ENCODE measurements around the gene LMF1. TPM values are rescaled to one million over a fixed set of nuclear protein-coding genes. Genes with fewer than 3 reads are reported as not detected.

The LMF1 gene
- total and polyA plus RNA-seq, 2 donors from 2014 or later = 15.4 to 28.6 TPM

DNA sequence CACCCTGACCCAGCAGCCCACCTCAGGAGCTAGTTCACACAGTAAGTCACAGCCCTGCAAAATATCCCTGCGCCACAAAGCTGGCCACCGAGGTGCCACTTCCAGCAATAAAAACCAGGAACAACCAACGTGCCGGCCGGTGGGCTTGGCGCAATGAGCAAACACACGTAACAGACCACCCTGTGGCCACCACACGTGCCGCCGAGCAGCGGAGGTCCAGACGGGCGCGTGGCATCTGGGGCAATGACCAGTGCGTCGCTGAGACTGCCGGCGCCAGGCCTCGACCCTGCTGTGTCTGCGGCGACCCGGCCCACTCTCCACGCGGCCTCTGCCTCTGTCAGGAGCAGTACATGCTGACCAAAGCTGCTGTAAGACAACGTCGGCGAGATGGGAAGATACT lies 31.5 kb downstream of the LMF1 start:
- Histone ChIP-seq H3K9me3 (ENCODE audit: control insufficient read depth in 2 of 3, insufficient read depth in 1 of 3, low read length in 3 of 3) (peaks cover 1 to 15% (median 7%) of the 10 kb centered on the region in 3 donors), H3K4me1 (ENCODE audit: control insufficient read depth in 2 of 3, insufficient read depth in 2 of 3, low read depth in 1 of 3, low read length in 3 of 3) (no peaks in the 10 kb centered on the region), H3K27me3 (ENCODE audit: control insufficient read depth, insufficient read depth, low read length) (no peaks in the 10 kb centered on the region), H3K36me3 (ENCODE audit: control insufficient read depth in 2 of 3, insufficient read depth in 3 of 3, low read length in 3 of 3) (peaks cover 0 to 3% (median 2%) of the 10 kb centered on the region in 3 donors), H3K9ac (ENCODE audit: low read length in 3 of 3) (no peak overlapping the region), H3K4me3 (ENCODE audit: low read length in 3 of 3) (no peak overlapping the region), H3K27ac (ENCODE audit: low read depth in 2 of 2, low read length in 2 of 2) (no peak overlapping the region)
- no peak for FAIRE-seq
- DNase-seq = peak in 1 of 5 donors; percentile 52
- TF ChIP-seq, protein P1, sequence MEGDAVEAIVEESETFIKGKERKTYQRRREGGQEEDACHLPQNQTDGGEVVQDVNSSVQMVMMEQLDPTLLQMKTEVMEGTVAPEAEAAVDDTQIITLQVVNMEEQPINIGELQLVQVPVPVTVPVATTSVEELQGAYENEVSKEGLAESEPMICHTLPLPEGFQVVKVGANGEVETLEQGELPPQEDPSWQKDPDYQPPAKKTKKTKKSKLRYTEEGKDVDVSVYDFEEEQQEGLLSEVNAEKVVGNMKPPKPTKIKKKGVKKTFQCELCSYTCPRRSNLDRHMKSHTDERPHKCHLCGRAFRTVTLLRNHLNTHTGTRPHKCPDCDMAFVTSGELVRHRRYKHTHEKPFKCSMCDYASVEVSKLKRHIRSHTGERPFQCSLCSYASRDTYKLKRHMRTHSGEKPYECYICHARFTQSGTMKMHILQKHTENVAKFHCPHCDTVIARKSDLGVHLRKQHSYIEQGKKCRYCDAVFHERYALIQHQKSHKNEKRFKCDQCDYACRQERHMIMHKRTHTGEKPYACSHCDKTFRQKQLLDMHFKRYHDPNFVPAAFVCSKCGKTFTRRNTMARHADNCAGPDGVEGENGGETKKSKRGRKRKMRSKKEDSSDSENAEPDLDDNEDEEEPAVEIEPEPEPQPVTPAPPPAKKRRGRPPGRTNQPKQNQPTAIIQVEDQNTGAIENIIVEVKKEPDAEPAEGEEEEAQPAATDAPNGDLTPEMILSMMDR (IDR thresholded peaks at IDR 0.05; ENCODE audit: borderline replicate concordance, extremely low read depth, insufficient read depth) = no peak
- intact Hi-C loops (cut with DNase I) = no loop called here

DNA sequence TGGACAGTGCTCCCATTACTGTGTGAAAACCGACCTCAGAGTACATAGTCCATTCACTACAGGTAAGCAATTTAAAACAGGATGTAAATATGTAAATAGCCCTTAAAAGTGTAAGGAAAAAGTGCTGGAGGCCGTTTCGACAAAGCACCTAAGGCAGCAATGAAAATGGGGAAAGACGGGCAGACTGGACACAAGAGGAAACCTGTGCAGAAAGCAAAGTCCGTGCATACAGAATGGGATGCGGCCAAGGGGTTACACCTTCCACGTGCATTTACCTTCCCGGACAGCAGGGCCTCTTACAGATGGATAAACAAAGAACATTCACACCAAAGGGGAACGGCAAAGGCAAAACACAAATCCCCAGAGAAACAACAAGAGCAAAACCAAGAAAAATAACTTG lies 32.0 kb downstream of the LMF1 start:
- DNase-seq (peak in 1 of 5 donors; percentile 22), FAIRE-seq (no peak)
- H3K36me3 ChIP-seq (ENCODE audit: control insufficient read depth in 2 of 3, insufficient read depth in 3 of 3, low read length in 3 of 3) = peaks cover 0 to 3% (median 2%) of the 10 kb centered on the region in 3 donors
- H3K27me3 ChIP-seq (ENCODE audit: control insufficient read depth, insufficient read depth, low read length) = no peaks in the 10 kb centered on the region
- TF ChIP-seq, protein P1 (IDR thresholded peaks at IDR 0.05; ENCODE audit: borderline replicate concordance, extremely low read depth, insufficient read depth) = no peak
- H3K27ac ChIP-seq (ENCODE audit: low read depth in 2 of 2, low read length in 2 of 2) = no peak overlapping the region
- no peak overlapping the region for H3K9ac ChIP-seq (ENCODE audit: low read length in 3 of 3)
- H3K4me1 ChIP-seq (ENCODE audit: control insufficient read depth in 2 of 3, insufficient read depth in 2 of 3, low read depth in 1 of 3, low read length in 3 of 3) = no peaks in the 10 kb centered on the region
- intact Hi-C loops (cut with DNase I) = no loop called here
- peaks cover 1 to 15% (median 7%) of the 10 kb centered on the region in 3 donors for H3K9me3 ChIP-seq (ENCODE audit: control insufficient read depth in 2 of 3, insufficient read depth in 1 of 3, low read length in 3 of 3)
- H3K4me3 ChIP-seq (ENCODE audit: low read length in 3 of 3) = no peak overlapping the region

DNA sequence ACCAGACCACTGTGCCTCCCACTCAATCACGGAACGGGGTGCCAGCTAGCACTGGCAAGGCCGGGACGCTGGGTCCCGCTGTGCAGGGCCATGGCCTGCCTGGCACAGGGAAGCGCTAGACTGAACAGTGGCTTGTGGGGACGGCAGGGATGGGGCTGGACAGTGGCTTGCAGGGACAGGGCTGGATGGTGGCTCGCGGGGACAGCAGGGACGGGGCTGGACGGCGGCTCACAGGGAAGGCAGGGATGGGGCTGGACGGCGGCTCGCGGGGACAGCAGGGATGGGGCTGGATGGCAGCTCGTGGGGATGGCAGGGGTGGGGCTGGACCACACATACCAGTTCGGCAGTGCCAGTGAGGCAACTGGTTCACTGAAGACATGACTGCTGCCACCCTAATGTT lies 32.6 kb downstream of the LMF1 start:
- H3K9ac ChIP-seq (ENCODE audit: low read length in 3 of 3) = no peak overlapping the region
- no peaks in the 10 kb centered on the region for H3K27me3 ChIP-seq (ENCODE audit: control insufficient read depth, insufficient read depth, low read length)
- intact Hi-C loops (cut with DNase I) = no loop called here
- peaks cover 1 to 15% (median 7%) of the 10 kb centered on the region in 3 donors for H3K9me3 ChIP-seq (ENCODE audit: control insufficient read depth in 2 of 3, insufficient read depth in 1 of 3, low read length in 3 of 3)
- H3K4me1 ChIP-seq (ENCODE audit: control insufficient read depth in 2 of 3, insufficient read depth in 2 of 3, low read depth in 1 of 3, low read length in 3 of 3) = no peaks in the 10 kb centered on the region
- FAIRE-seq = no peak
- H3K36me3 ChIP-seq (ENCODE audit: control insufficient read depth in 2 of 3, insufficient read depth in 3 of 3, low read length in 3 of 3) = peaks cover 0 to 3% (median 2%) of the 10 kb centered on the region in 3 donors
- TF ChIP-seq, protein P1 (IDR thresholded peaks at IDR 0.05; ENCODE audit: borderline replicate concordance, extremely low read depth, insufficient read depth) = no peak
- peak in 1 of 5 donors; percentile 69 for DNase-seq
- no peak overlapping the region for H3K27ac ChIP-seq (ENCODE audit: low read depth in 2 of 2, low read length in 2 of 2)
- H3K4me3 ChIP-seq (ENCODE audit: low read length in 3 of 3) = no peak overlapping the region

DNA sequence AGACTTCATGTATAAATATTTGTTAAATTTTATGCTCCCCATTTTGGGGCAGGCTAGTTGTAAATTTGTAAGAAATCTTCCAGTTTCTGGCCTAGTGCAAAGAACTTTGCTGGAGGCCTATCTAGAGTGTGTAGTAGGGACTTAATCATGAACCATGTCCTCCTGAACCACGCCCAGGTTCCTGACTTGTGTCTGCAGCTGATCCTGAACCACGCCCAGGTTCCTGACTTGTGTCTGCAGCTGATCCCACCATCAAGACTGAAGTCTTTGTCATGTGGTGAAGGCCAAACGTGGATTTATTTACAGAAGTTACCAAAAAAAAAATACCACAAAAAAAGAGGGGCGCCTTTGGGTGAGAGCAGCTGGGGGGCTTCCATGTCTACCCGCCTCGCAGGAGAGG lies 33.1 kb downstream of the LMF1 start:
- no peaks in the 10 kb centered on the region for H3K27me3 ChIP-seq (ENCODE audit: control insufficient read depth, insufficient read depth, low read length)
- no peak overlapping the region for H3K4me3 ChIP-seq (ENCODE audit: low read length in 3 of 3)
- no peak overlapping the region for H3K9ac ChIP-seq (ENCODE audit: low read length in 3 of 3)
- DNase-seq = no peak
- no peak for FAIRE-seq
- H3K36me3 ChIP-seq (ENCODE audit: control insufficient read depth in 2 of 3, insufficient read depth in 3 of 3, low read length in 3 of 3) = peaks cover 0 to 3% (median 2%) of the 10 kb centered on the region in 3 donors
- intact Hi-C loops (cut with DNase I) = no loop called here
- TF ChIP-seq, protein P1 (IDR thresholded peaks at IDR 0.05; ENCODE audit: borderline replicate concordance, extremely low read depth, insufficient read depth) = no peak
- H3K4me1 ChIP-seq (ENCODE audit: control insufficient read depth in 2 of 3, insufficient read depth in 2 of 3, low read depth in 1 of 3, low read length in 3 of 3) = no peaks in the 10 kb centered on the region
- H3K9me3 ChIP-seq (ENCODE audit: control insufficient read depth in 2 of 3, insufficient read depth in 1 of 3, low read length in 3 of 3) = peaks cover 1 to 13% (median 7%) of the 10 kb centered on the region in 3 donors
- no peak overlapping the region for H3K27ac ChIP-seq (ENCODE audit: low read depth in 2 of 2, low read length in 2 of 2)

All from kidney (tissue), 14 donors.